ENCODE measurements around the gene MYBPC2. TPM values are rescaled to one million over a fixed set of nuclear protein-coding genes. Genes with fewer than 3 reads are reported as not detected.

Gene MYBPC2
- total and polyA plus RNA-seq, 2 donors (not counting 3 experiments of a cell fraction or from before 2014, with no cell fraction given): 0.03 TPM; not detected in 1

- Histone ChIP-seq H3K27ac (ENCODE audit: insufficient read depth, low read depth, low read length) (peak overlapping the region; percentile 39), H2AFZ (ENCODE audit: low read depth, low read length) (peak overlapping the region; percentile 44), H3K4me1 (ENCODE audit: control insufficient read depth, extremely low read depth, insufficient read depth, low read length) (peaks cover 7% of the 10 kb centered on the region), H4K20me1 (replicated peaks; ENCODE audit: control insufficient read depth, extremely low read depth, insufficient read depth, low read length) (no peaks in the 10 kb centered on the region), H3K4me2 (ENCODE audit: insufficient read depth, low read length) (peak overlapping the region; percentile 92), H3K9me1 (replicated peaks; ENCODE audit: control insufficient read depth, extremely low read depth, insufficient read depth, low read length) (no peaks in the 10 kb centered on the region), H3K9me3 (replicated peaks; ENCODE audit: control insufficient read depth, insufficient read depth, low read length) (no peaks in the 10 kb centered on the region), H3K36me3 (ENCODE audit: control insufficient read depth in 2 of 2, extremely low read depth in 1 of 2, insufficient read depth in 2 of 2, low read length in 2 of 2) (no peaks in the 10 kb centered on the region), H3K4me3 (replicated peaks in 1 of 3; ENCODE audit: insufficient read depth in 1 of 3, low read depth in 1 of 3, low read length in 3 of 3) (peak overlapping the region in 2 of 3 experiments; percentile 75 to 76), H3K27me3 (ENCODE audit: control insufficient read depth in 2 of 2, insufficient read depth in 2 of 2, low read length in 2 of 2) (no peaks in the 10 kb centered on the region), H3K79me2 (ENCODE audit: control insufficient read depth, insufficient read depth, low read length) (no peaks in the 10 kb centered on the region), H3K9ac (replicated peaks; ENCODE audit: extremely low read depth, insufficient read depth, low read length) (peak overlapping the region; percentile 92)
- POLR2A ChIA-PET: interaction anchor here (1.0 kb wide), 1 partner anchor 49 kb away, joined by 4 read pairs; no protein-coding TSS in a partner anchor
- TSS peak; percentile 30 for BruUV-seq (replicated peaks)
- CTCF ChIA-PET: interaction anchor here (1.1 to 1.6 kb wide), 4 partner anchors 19 to 273 kb away, joined by 3 to 5 read pairs (median 4); no protein-coding TSS in a partner anchor
- TF ChIP-seq POLR2A (IDR thresholded peaks at IDR 0.05; ENCODE audit: low read depth, low read length) (no peak), MYC (IDR thresholded peaks at IDR 0.05; ENCODE audit: low read depth, low read length) (no peak), GATA2 (IDR thresholded peaks at IDR 0.05; ENCODE audit: insufficient read depth, insufficient read length, low read depth, low read length) (no peak), EZH2 (IDR thresholded peaks at IDR 0.05; ENCODE audit: borderline replicate concordance, low read depth, low read length, severe bottlenecking) (no peak), POLR2AphosphoS5 (IDR thresholded peaks at IDR 0.05; ENCODE audit: insufficient read depth, low read depth, low read length) (no peak), MAX (IDR thresholded peaks at IDR 0.05; ENCODE audit: insufficient read depth, insufficient read length) (no peak), FOS (IDR thresholded peaks at IDR 0.05; ENCODE audit: borderline replicate concordance, insufficient read depth, low read length) (no peak), JUN (IDR thresholded peaks at IDR 0.05; ENCODE audit: borderline replicate concordance, insufficient read depth, insufficient read length, low read depth) (no peak), CTCF (IDR thresholded peaks at IDR 0.05; ENCODE audit: extremely low read depth in 1 of 2, insufficient read depth in 1 of 2, low read depth in 1 of 2, low read length in 2 of 2) (no peak)
- intact Hi-C loops (cut with micrococcal nuclease) (loop anchor here (2.0 kb wide), 1 partner anchor 133 kb away; the partner anchor contains the start of gene NR1H2), dilution Hi-C loops (cut with MboI; ENCODE audit: extremely low pct_ligation_motif_present, low sequenced_read_pairs) (no loop called here)
- no peak for DNase-seq (ENCODE audit: low read depth, low spot score)
- FAIRE-seq: peak; percentile 54
These were observed 77.5 kb downstream of the MYBPC2 start for GRCh38 chr19:50510121-50510670.
